ENCODE data around the gene HCN2.

- TF ChIP-seq SUZ12 (IDR thresholded peaks at IDR 0.05; ENCODE audit: low read length): no peak
- no peak for TF ChIP-seq SIN3A (conservative IDR thresholded peaks at IDR 0.05 in 1 of 2, IDR thresholded peaks at IDR 0.05 in 1 of 2; ENCODE audit: low read depth in 1 of 2, low read length in 2 of 2)
- no peak for TF ChIP-seq CTCF (IDR thresholded peaks at IDR 0.05; ENCODE audit: control extremely low read depth in 1 of 3, insufficient read depth in 1 of 3, low read depth in 1 of 3, low read length in 3 of 3)
These were observed 40.5 kb downstream of the HCN2 start for GRCh38 chr19:629961-630714.
